Spleen (tissue), 7 donors: ENCODE measurements around the gene RBP2.

Source experiments
- CTCF ChIP-seq, 11 experiments: fragments of 200-600 bp in 7 of 11; fragments of 450-650 bp in 4 of 11; sonication (generic) in 4 of 11; IDR thresholded peaks in 8 of 11; conservative IDR thresholded peaks in 3 of 11; 1 replicate in 7 of 11; 2 replicates in 4 of 11; pipeline versions ENCODE4 v1.4.0 to v1.8.0; 2016 to 2021; ENCODE audit warnings: antibody characterized with exemption in 11 of 11, inconsistent platforms in 4 of 11, mild to moderate bottlenecking in 1 of 11
- POLR2A ChIP-seq, 3 donors: fragments of 450-650 bp; IDR thresholded peaks; one replicate each; pipeline ENCODE4 v1.5.1; 2017; ENCODE audit warnings: antibody characterized with exemption in 3 of 3, mild to moderate bottlenecking in 1 of 3
- POLR2AphosphoS5 ChIP-seq, 3 donors: sonication (generic); formaldehyde crosslinking; IDR thresholded peaks; one replicate each; pipeline ENCODE4 v1.5.1; 2017; ENCODE audit warnings: antibody characterized with exemption in 3 of 3
- donor health status: DM: no; HTN: no; CAD: no; lungs with moderate emphysema.
- donor health status: DM: no; HTN: no; CAD: no.
- donor health status: DM: no; HTN: no; CAD: no.

GRCh38 chr3:139481116-139481515 is 4.8 kb upstream of the RBP2 start:
- TF ChIP-seq CTCF (IDR thresholded peaks at IDR 0.05 in 8 of 11, conservative IDR thresholded peaks at IDR 0.05 in 3 of 11) (no peak), POLR2AphosphoS5 (IDR thresholded peaks at IDR 0.05) (no peak), POLR2A (IDR thresholded peaks at IDR 0.05) (no peak)
